GM13976 (cell line): ENCODE measurements around the gene ANKDD1A.

Experiments
- DNase-seq: peaks from one replicate; pipeline ENCODE4 v3.0.0; 2012; ENCODE audit warnings: low spot score
- in situ Hi-C: fragments of 300-500 bp; cut with MboI; formaldehyde crosslinking; loops from one replicate; pipeline ENCODE4 v1.12.0; 2022; ENCODE audit warnings: low sequenced_read_pairs, mixed read lengths, inconsistent platforms; ENCODE audit not compliant: unreplicated experiment
- TF ChIP-seq, protein P1 (sequence below): IDR thresholded peaks from 2 replicates; pipeline ENCODE4 v1.5.1; 2012; ENCODE audit warnings: borderline replicate concordance, mild to moderate bottlenecking; ENCODE audit not compliant: insufficient read depth; ENCODE audit errors: extremely low read depth, missing control alignments, control extremely low read depth

The ANKDD1A gene

DNA sequence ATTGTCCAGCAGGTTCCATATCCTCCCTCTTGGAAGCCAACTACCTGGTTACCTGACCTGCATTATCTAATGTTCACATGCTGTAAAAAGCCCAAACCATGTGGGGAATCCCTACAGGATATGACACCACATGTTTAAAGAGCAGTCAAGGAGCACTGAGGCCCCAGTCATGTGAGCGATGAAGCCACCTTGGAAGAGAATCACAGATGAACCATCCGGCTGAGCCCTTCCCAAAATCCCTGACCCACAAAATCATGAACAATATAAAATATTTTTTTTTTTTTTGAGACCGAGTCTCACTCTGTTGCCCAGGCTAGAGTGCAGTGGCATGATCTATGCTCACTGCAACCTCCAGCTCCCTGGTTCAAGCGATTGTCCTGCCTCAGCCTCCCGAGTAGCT, 10.6 kb upstream of the ANKDD1A start:
- TF ChIP-seq, protein P1, sequence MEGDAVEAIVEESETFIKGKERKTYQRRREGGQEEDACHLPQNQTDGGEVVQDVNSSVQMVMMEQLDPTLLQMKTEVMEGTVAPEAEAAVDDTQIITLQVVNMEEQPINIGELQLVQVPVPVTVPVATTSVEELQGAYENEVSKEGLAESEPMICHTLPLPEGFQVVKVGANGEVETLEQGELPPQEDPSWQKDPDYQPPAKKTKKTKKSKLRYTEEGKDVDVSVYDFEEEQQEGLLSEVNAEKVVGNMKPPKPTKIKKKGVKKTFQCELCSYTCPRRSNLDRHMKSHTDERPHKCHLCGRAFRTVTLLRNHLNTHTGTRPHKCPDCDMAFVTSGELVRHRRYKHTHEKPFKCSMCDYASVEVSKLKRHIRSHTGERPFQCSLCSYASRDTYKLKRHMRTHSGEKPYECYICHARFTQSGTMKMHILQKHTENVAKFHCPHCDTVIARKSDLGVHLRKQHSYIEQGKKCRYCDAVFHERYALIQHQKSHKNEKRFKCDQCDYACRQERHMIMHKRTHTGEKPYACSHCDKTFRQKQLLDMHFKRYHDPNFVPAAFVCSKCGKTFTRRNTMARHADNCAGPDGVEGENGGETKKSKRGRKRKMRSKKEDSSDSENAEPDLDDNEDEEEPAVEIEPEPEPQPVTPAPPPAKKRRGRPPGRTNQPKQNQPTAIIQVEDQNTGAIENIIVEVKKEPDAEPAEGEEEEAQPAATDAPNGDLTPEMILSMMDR, result no peak
- DNase-seq, result no peak

DNA sequence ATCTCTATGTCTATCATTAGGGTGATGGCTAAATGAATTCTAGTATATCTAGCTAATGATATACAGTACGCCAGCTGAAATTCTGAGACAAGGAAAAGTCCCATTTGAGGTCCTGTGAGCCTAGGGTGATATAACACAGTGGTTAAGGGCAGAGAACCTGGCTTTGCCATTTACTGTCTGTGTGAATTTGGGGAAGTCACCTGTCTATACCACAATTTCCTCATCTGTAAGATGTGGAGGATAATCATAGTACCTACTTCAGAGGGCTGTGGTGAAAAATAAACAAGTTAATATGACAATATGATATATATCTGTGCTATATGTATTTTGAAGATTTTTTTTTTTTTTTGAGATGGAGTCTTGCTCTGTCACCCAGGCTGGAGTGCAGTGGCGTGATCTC, 9.8 kb upstream of the ANKDD1A start:
- TF ChIP-seq, protein P1, result no peak
- in situ Hi-C loops, result loop anchor here (10.0 kb wide), 1 partner anchor 167 kb away; no protein-coding TSS in a partner anchor
- no peak for DNase-seq

More for the DNA sequence above, 10.6 kb upstream of the ANKDD1A start:
- in situ Hi-C loops, result loop anchor here (10.0 kb wide), 1 partner anchor 166 kb away; no protein-coding TSS in a partner anchor

DNA sequence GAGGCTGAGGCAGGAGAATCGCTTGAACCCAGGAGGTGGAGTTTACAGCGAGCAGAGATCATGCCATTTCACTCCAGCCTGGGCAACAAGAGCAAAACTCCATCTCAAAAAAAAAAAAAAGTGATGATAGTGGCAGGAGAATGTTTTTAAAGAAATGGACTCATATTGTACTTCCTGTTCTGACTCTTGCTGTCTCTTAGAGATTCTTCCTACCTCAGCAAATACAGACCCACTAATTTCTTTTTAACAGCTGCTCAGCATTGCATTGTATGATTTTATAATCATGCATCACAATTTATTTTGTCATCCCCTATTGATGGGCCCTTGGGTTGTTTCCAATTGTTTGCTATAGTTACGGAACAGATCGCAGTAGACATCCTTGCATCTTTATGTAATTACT, 8.8 kb upstream of the ANKDD1A start:
- no peak for DNase-seq
- TF ChIP-seq, protein P1, result no peak
- in situ Hi-C loops, result loop anchor here (10.0 kb wide), 1 partner anchor 168 kb away; no protein-coding TSS in a partner anchor

DNA sequence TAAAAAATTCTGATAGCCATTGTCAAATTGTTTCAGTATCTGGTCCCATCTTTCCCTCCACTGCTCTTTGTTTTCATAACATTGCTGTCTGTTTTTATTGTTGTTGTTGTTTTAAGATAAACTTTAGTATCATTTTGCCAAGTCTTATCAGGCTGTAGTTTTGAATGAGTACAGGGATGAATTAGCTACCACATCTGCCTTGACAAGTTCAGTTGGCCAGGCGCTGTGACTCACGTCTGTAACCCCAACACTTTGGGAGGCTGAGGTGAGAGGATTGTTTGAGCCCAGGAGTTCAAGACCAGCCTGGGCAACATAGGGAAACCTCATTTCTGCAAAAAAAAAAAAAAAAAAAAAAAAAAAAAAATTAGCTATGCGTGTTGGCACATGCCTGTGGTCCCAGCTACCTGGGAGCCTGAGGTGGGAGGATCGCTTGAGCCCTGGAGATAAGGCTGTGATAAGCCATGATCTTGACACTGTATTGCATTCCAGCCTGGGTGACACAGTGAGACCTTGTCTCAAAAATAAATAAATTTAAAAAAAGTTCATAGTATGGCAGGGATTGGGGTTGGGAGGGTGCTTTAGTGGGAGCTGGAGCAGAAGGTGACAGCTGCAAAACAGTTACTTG, 8.3 kb upstream of the ANKDD1A start:
- no peak for DNase-seq
- in situ Hi-C loops, result loop anchor here (10.0 kb wide), 1 partner anchor 169 kb away; no protein-coding TSS in a partner anchor
- TF ChIP-seq, protein P1, result no peak

DNA sequence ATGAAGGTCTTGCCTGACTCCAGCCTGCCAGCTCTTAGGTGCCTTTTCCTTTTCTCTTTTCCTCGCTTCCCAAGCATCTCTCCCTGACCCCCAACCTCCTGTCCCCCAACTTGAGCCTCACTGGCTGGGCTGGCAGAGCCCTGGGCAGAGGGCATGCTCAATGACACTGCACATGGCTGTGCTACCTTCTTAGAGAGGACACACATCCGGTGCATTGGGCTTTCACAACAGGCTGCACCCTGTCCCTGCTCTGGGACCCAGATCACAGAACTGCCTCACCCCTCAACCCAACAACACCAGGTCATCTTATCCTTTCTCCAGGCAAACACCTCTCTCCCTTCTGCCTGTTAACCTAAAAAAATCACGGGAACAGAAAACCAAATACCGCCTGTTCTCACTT, 7.5 kb upstream of the ANKDD1A start:
- TF ChIP-seq, protein P1, result no peak
- in situ Hi-C loops, result loop anchor here (10.0 kb wide), 1 partner anchor 169 kb away; no protein-coding TSS in a partner anchor
- no peak for DNase-seq

DNA sequence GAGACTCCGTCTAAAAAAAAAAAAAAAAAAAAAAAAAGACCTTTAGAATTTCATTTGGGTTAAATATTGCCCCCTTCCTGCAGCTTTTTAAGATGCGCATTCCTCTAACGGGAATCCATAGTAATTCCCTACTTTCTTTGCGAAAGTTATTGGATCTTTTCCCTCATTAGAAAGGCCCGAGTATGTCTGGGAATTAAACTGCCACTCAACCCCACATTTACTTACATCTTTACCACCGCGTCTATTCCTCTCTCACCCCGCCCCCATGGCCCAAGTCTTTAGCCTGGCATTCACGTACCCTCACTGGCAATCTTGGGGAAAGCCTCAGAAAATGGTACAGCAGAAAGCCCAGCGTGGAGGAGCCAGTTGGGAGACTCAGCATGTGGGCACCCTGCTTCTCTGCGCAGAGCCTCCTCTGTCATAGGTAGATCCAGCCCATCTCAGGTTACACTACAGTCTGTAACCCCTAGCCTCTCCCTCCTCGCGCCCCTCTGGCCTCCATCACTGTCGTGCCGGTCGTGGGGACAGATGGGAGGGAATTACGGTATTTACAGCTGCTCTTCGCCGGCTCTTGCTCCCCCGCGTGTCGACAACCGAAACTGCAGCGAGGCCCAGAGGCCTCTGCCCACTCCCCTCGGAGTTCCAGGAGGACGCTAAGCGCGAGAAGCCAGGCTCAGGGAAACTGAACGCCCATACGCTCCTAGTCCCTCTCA, 6.4 kb upstream of the ANKDD1A start:
- peak; percentile 87 for DNase-seq
- TF ChIP-seq, protein P1, result peak; percentile 76
- in situ Hi-C loops, result loop anchor here (10.0 kb wide), 1 partner anchor 170 kb away; no protein-coding TSS in a partner anchor
